GM12878 (cell line): ENCODE data around the gene CTBP1. TPM values are rescaled to one million over a fixed set of nuclear protein-coding genes. Genes with fewer than 3 reads are reported as not detected.

Experiments
- ASH2L ChIP-seq: fragments of 300-600, 200-600 bp; sonication (generic); IDR thresholded peaks from 2 replicates; pipeline ENCODE4 v1.6.1; 2017; ENCODE audit warnings: low read depth, mild to moderate bottlenecking, borderline replicate concordance
- ETV6 ChIP-seq, 2 experiments: fragments of 450-650 bp in 1 of 2; IDR thresholded peaks in 1 of 2; conservative IDR thresholded peaks in 1 of 2; 2 replicates each; pipeline ENCODE4 v1.6.1; 2014; ENCODE audit warnings: antibody characterized with exemption in 1 of 2, borderline replicate concordance in 1 of 2, low read depth in 1 of 2, mild to moderate bottlenecking in 1 of 2, moderate library complexity in 1 of 2
- HDAC2 ChIP-seq: fragments of 200-600 bp; sonication (generic); IDR thresholded peaks from 2 replicates; pipeline ENCODE4 v1.6.1; 2017
- KAT2A ChIP-seq: conservative IDR thresholded peaks from 2 replicates; pipeline ENCODE4 v1.6.1; 2011; ENCODE audit warnings: low read depth, low read length; ENCODE audit not compliant: control insufficient read depth
- MTA3 ChIP-seq: IDR thresholded peaks from 2 replicates; pipeline ENCODE4 v1.6.1; 2012; ENCODE audit warnings: low read length, inconsistent platforms, borderline replicate concordance
- NFXL1 ChIP-seq: fragments of 450-650 bp; IDR thresholded peaks from 2 replicates; pipeline ENCODE4 v1.6.1; 2017; ENCODE audit warnings: antibody characterized with exemption, mild to moderate bottlenecking, borderline replicate concordance
- NR2C1 ChIP-seq: fragments of 450-650 bp; IDR thresholded peaks from 2 replicates; pipeline ENCODE4 v1.6.1; 2017; ENCODE audit warnings: antibody characterized with exemption, mild to moderate bottlenecking, moderate library complexity
- PML ChIP-seq: IDR thresholded peaks from 2 replicates; pipeline ENCODE4 v1.6.1; 2012; ENCODE audit warnings: low read length, inconsistent platforms
- POU2F2 ChIP-seq: IDR thresholded peaks from 3 replicates; pipeline ENCODE4 v1.6.1; 2011; ENCODE audit warnings: low read depth, mild to moderate bottlenecking, low read length, borderline replicate concordance
- RELA ChIP-seq: fragments of 450-650 bp; IDR thresholded peaks from 2 replicates; pipeline ENCODE4 v1.8.0; 2014; ENCODE audit warnings: borderline replicate concordance; ENCODE audit not compliant: partially characterized antibody
- SRF ChIP-seq, 2 experiments: IDR thresholded peaks; 2 replicates each; pipeline ENCODE4 v1.6.1; 2011; ENCODE audit warnings: low read depth in 2 of 2, low read length in 2 of 2, mild to moderate bottlenecking in 1 of 2, moderate library complexity in 1 of 2
- TCF12 ChIP-seq: IDR thresholded peaks from 2 replicates; pipeline ENCODE4 v1.6.1; 2011; ENCODE audit warnings: low read depth, mild to moderate bottlenecking, low read length
- ZSCAN29 ChIP-seq: fragments of 450-650 bp; IDR thresholded peaks from 2 replicates; pipeline ENCODE4 v1.6.1; 2017; ENCODE audit warnings: mild to moderate bottlenecking, moderate library complexity
- polyA plus RNA-seq, 11 experiments: library from polyadenylated mRNA; depleted of rRNA in 4 of 11; unstranded in 6 of 11; stranded (reverse) in 5 of 11; fragments of >200 nt; fragmentation: Nextera tagmentation in 4 of 11; fragmentation: Illumina TruSeq in 1 of 11; extraction: Ambion mirVana in 4 of 11; extraction: Trizol in 1 of 11; gene quantifications; 1 replicate in 1 of 11; 2 replicates in 10 of 11; pipeline versions ENCODE4 v1.2.1 to v1.2.3, GENCODE V29; 2011 to 2016; ENCODE audit warnings: inconsistent platforms in 2 of 11, missing spikeins in 2 of 11, low read depth in 1 of 11
- total RNA-seq, 4 experiments: library from RNA; depleted of rRNA in 3 of 4; stranded (reverse); fragments of >200 nt in 3 of 4; fragmentation: Illumina TruSeq in 1 of 4; extraction: Trizol in 1 of 4; gene quantifications; 2 replicates each; pipeline versions ENCODE4 v1.2.1 to v1.2.3, GENCODE V29; 2013 to 2021
- TF ChIP-seq, protein P1 (sequence below): IDR thresholded peaks from 2 replicates; pipeline ENCODE4 v1.6.1; 2012; ENCODE audit warnings: low read depth, low read length, improper control_type of control experiment
- TF ChIP-seq, protein P2 (sequence below): fragments of 450-650 bp; IDR thresholded peaks from 2 replicates; pipeline ENCODE4 v1.6.1; 2016; ENCODE audit warnings: mild to moderate bottlenecking, moderate library complexity, borderline replicate concordance
- TF ChIP-seq, protein P3 (sequence below): fragments of 450-650 bp; IDR thresholded peaks from 2 replicates; pipeline ENCODE4 v1.6.1; 2017; ENCODE audit warnings: mild to moderate bottlenecking, moderate library complexity
- TF ChIP-seq, protein P4 (sequence below): fragments of 450-650 bp; IDR thresholded peaks from 2 replicates; pipeline ENCODE4 v1.6.1; 2017; ENCODE audit warnings: mild to moderate bottlenecking, low read depth, inconsistent platforms; ENCODE audit not compliant: poor library complexity, severe bottlenecking
- TF ChIP-seq, protein P5 (sequence below): IDR thresholded peaks from 2 replicates; pipeline ENCODE4 v1.6.1; 2011; ENCODE audit warnings: borderline replicate concordance, low read depth, mild to moderate bottlenecking, moderate library complexity, mixed read lengths, low read length; ENCODE audit not compliant: insufficient read depth; ENCODE audit errors: extremely low read length

The CTBP1 gene
- total and polyA plus RNA-seq, 10 of the 15 experiments (the other 5 are each of a cell fraction or from before 2014, with no cell fraction given): 7.4 to 182 (median 63.1) TPM

DNA sequence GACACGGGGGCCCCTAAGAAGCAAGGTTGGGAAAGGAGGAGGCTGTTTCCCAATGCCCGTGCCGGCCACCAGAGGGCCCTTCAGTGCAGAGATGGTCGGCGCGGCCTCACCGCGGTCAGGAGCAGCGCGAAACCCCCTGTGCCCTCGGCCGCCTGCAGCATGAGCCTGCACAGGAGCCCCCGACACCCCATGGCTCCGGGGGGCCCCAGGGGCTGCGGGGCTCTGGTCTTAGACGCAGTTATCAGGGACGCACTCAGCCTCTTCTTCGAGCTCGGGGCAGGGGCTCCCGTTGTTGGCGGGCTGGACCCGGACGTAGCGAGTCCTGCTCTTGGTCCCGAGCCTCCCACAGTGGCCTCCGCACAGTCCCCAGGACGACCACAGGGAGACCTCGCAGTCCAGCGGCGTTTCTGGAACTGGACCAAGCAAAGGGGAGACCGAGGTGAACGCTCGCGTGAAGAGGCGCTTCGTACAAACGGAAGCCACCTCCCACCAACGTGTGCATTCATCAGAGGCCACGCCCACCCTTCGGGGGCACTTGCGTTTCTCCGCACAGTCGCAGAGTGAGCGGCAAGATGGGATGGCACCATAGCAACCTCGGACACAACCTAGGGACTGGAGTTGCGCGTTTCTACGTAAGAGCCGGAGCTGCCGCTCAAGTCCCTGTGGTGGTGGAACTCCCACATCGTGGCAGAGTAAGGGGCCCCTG lies 81.5 kb downstream of the CTBP1 start (continued):
- TF ChIP-seq RELA: no peak
- TF ChIP-seq TCF12: no peak
- TF ChIP-seq HDAC2: no peak
- TF ChIP-seq PML: no peak
- TF ChIP-seq, protein P1, sequence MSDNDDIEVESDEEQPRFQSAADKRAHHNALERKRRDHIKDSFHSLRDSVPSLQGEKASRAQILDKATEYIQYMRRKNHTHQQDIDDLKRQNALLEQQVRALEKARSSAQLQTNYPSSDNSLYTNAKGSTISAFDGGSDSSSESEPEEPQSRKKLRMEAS: peak; percentile 73; the same call in 1 of the 2 replicates
- no peak for TF ChIP-seq ZSCAN29
- no peak for TF ChIP-seq NR2C1
- no peak for TF ChIP-seq KAT2A
- TF ChIP-seq MTA3: no peak
- TF ChIP-seq POU2F2: no peak; the same call in 2 of the 3 replicates
- no peak for TF ChIP-seq ASH2L
- TF ChIP-seq, protein P2, sequence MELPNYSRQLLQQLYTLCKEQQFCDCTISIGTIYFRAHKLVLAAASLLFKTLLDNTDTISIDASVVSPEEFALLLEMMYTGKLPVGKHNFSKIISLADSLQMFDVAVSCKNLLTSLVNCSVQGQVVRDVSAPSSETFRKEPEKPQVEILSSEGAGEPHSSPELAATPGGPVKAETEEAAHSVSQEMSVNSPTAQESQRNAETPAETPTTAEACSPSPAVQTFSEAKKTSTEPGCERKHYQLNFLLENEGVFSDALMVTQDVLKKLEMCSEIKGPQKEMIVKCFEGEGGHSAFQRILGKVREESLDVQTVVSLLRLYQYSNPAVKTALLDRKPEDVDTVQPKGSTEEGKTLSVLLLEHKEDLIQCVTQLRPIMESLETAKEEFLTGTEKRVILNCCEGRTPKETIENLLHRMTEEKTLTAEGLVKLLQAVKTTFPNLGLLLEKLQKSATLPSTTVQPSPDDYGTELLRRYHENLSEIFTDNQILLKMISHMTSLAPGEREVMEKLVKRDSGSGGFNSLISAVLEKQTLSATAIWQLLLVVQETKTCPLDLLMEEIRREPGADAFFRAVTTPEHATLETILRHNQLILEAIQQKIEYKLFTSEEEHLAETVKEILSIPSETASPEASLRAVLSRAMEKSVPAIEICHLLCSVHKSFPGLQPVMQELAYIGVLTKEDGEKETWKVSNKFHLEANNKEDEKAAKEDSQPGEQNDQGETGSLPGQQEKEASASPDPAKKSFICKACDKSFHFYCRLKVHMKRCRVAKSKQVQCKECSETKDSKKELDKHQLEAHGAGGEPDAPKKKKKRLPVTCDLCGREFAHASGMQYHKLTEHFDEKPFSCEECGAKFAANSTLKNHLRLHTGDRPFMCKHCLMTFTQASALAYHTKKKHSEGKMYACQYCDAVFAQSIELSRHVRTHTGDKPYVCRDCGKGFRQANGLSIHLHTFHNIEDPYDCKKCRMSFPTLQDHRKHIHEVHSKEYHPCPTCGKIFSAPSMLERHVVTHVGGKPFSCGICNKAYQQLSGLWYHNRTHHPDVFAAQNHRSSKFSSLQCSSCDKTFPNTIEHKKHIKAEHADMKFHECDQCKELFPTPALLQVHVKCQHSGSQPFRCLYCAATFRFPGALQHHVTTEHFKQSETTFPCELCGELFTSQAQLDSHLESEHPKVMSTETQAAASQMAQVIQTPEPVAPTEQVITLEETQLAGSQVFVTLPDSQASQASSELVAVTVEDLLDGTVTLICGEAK: no peak
- TF ChIP-seq, protein P3, sequence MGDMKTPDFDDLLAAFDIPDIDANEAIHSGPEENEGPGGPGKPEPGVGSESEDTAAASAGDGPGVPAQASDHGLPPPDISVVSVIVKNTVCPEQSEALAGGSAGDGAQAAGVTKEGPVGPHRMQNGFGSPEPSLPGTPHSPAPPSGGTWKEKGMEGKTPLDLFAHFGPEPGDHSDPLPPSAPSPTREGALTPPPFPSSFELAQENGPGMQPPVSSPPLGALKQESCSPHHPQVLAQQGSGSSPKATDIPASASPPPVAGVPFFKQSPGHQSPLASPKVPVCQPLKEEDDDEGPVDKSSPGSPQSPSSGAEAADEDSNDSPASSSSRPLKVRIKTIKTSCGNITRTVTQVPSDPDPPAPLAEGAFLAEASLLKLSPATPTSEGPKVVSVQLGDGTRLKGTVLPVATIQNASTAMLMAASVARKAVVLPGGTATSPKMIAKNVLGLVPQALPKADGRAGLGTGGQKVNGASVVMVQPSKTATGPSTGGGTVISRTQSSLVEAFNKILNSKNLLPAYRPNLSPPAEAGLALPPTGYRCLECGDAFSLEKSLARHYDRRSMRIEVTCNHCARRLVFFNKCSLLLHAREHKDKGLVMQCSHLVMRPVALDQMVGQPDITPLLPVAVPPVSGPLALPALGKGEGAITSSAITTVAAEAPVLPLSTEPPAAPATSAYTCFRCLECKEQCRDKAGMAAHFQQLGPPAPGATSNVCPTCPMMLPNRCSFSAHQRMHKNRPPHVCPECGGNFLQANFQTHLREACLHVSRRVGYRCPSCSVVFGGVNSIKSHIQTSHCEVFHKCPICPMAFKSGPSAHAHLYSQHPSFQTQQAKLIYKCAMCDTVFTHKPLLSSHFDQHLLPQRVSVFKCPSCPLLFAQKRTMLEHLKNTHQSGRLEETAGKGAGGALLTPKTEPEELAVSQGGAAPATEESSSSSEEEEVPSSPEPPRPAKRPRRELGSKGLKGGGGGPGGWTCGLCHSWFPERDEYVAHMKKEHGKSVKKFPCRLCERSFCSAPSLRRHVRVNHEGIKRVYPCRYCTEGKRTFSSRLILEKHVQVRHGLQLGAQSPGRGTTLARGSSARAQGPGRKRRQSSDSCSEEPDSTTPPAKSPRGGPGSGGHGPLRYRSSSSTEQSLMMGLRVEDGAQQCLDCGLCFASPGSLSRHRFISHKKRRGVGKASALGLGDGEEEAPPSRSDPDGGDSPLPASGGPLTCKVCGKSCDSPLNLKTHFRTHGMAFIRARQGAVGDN: peak; percentile 65; the same call in 1 of the 2 replicates
- TF ChIP-seq, protein P4, sequence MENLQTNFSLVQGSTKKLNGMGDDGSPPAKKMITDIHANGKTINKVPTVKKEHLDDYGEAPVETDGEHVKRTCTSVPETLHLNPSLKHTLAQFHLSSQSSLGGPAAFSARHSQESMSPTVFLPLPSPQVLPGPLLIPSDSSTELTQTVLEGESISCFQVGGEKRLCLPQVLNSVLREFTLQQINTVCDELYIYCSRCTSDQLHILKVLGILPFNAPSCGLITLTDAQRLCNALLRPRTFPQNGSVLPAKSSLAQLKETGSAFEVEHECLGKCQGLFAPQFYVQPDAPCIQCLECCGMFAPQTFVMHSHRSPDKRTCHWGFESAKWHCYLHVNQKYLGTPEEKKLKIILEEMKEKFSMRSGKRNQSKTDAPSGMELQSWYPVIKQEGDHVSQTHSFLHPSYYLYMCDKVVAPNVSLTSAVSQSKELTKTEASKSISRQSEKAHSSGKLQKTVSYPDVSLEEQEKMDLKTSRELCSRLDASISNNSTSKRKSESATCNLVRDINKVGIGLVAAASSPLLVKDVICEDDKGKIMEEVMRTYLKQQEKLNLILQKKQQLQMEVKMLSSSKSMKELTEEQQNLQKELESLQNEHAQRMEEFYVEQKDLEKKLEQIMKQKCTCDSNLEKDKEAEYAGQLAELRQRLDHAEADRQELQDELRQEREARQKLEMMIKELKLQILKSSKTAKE: no peak
- TF ChIP-seq ETV6 (conservative IDR thresholded peaks at IDR 0.05 in 1 of 2, IDR thresholded peaks at IDR 0.05 in 1 of 2; ENCODE audit: borderline replicate concordance in 1 of 2, low read depth in 1 of 2): no peak
- TF ChIP-seq NFXL1: no peak
- TF ChIP-seq, protein P5, sequence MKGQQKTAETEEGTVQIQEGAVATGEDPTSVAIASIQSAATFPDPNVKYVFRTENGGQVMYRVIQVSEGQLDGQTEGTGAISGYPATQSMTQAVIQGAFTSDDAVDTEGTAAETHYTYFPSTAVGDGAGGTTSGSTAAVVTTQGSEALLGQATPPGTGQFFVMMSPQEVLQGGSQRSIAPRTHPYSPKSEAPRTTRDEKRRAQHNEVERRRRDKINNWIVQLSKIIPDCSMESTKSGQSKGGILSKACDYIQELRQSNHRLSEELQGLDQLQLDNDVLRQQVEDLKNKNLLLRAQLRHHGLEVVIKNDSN: no peak
- no peak for TF ChIP-seq SRF (IDR thresholded peaks at IDR 0.05; ENCODE audit: low read depth in 2 of 2, low read length in 2 of 2)
